Regular cardiac myocyte (primary cell): ENCODE measurements around the gene SLITRK5. TPM values are rescaled to one million over a fixed set of nuclear protein-coding genes. Genes with fewer than 3 reads are reported as not detected.

Source experiments
- total RNA-seq: library from RNA; depleted of rRNA; stranded (reverse); fragments of >200 nt; gene quantifications from 2 replicates; pipeline ENCODE4 v1.2.3, GENCODE V29; 2014

SLITRK5 gene
- total RNA-seq = not detected in 2 replicates

GRCh38 chr13:87671031-87671752 lies at the start of gene SLITRK5:
Gene SLITRK5, plus strand, starts transcription at chr13:87671371. Its CDS starts 4,018 bp downstream, at chr13:87675389.

